WTC11 (cell line): ENCODE data around the gene PABPC3.

Experiments
- CREB1 ChIP-seq: sonication (generic); formaldehyde crosslinking; IDR thresholded peaks from 2 replicates; pipeline ENCODE4 v1.8.0; 2023; ENCODE audit warnings: mild to moderate bottlenecking, missing genetic modification reagents
- ESRRA ChIP-seq: sonication (generic); formaldehyde crosslinking; IDR thresholded peaks from 2 replicates; pipeline ENCODE4 v1.8.1; 2022; ENCODE audit warnings: mild to moderate bottlenecking, missing genetic modification reagents, borderline replicate concordance
- FOXJ3 ChIP-seq: sonication (generic); formaldehyde crosslinking; IDR thresholded peaks from 2 replicates; pipeline ENCODE4 v1.9.0; 2021; ENCODE audit warnings: missing genetic modification reagents, mild to moderate bottlenecking, borderline replicate concordance
- JUN ChIP-seq: sonication (generic); formaldehyde crosslinking; IDR thresholded peaks from 2 replicates; pipeline ENCODE4 v1.8.0; 2023; ENCODE audit warnings: mild to moderate bottlenecking, missing genetic modification reagents
- NFE2L1 ChIP-seq: sonication (generic); formaldehyde crosslinking; IDR thresholded peaks from 2 replicates; pipeline ENCODE4 v1.8.1; 2023; ENCODE audit warnings: missing genetic modification reagents
- TEAD4 ChIP-seq: sonication (generic); formaldehyde crosslinking; IDR thresholded peaks from 2 replicates; pipeline ENCODE4 v1.8.0; 2022; ENCODE audit warnings: mild to moderate bottlenecking, missing genetic modification reagents
- ZNF121 ChIP-seq: sonication (generic); formaldehyde crosslinking; IDR thresholded peaks from 2 replicates; pipeline ENCODE4 v1.8.0; 2023; ENCODE audit warnings: missing genetic modification reagents
- ZNF232 ChIP-seq: sonication (generic); formaldehyde crosslinking; IDR thresholded peaks from 2 replicates; pipeline ENCODE4 v1.8.0; 2022; ENCODE audit warnings: mild to moderate bottlenecking, missing genetic modification reagents
- TF ChIP-seq, protein P1 (sequence below): fragments of 200-600 bp; IDR thresholded peaks from 2 replicates; pipeline ENCODE4 v1.8.0; 2022; ENCODE audit warnings: antibody characterized with exemption
- TF ChIP-seq, protein P2 (sequence below): fragments of 250-450 bp; sonication (Bioruptor Pico); IDR thresholded peaks from 2 replicates; pipeline ENCODE4 v2.1.2; 2022; ENCODE audit warnings: mild to moderate bottlenecking, moderate library complexity
- TF ChIP-seq, protein P3 (sequence below): sonication (generic); formaldehyde crosslinking; IDR thresholded peaks from 2 replicates; pipeline ENCODE4 v1.8.1; 2023; ENCODE audit warnings: mild to moderate bottlenecking, missing genetic modification reagents, moderate library complexity

DNA sequence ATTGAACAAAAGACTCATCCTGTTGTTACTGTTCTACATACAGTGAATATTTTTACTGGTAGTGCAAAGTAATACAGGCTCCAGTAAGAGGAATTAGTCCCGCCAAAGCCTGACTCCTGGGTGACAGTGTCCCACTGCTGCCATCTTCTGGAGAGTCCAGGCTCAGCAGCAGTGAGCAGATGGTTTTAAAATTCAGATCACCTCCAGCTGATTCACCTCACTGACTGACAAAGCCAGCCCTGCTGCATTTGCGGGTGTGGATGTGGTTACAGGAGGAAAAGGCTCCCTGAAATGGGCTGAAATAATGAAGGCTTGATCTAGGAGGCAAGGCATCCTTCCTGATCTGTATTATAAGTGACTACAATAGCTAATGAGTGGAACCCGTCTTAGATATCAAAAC lies 18.3 kb downstream of the PABPC3 start:
- TF ChIP-seq JUN (CRISPR knock-in tag) (no peak), NFE2L1 (CRISPR knock-in tag) (no peak), CREB1 (no peak), ZNF121 (CRISPR knock-in tag) (no peak), FOXJ3 (CRISPR knock-in tag) (no peak), ZNF232 (CRISPR knock-in tag) (no peak), ESRRA (no peak), TEAD4 (no peak)
- TF ChIP-seq, protein P1, sequence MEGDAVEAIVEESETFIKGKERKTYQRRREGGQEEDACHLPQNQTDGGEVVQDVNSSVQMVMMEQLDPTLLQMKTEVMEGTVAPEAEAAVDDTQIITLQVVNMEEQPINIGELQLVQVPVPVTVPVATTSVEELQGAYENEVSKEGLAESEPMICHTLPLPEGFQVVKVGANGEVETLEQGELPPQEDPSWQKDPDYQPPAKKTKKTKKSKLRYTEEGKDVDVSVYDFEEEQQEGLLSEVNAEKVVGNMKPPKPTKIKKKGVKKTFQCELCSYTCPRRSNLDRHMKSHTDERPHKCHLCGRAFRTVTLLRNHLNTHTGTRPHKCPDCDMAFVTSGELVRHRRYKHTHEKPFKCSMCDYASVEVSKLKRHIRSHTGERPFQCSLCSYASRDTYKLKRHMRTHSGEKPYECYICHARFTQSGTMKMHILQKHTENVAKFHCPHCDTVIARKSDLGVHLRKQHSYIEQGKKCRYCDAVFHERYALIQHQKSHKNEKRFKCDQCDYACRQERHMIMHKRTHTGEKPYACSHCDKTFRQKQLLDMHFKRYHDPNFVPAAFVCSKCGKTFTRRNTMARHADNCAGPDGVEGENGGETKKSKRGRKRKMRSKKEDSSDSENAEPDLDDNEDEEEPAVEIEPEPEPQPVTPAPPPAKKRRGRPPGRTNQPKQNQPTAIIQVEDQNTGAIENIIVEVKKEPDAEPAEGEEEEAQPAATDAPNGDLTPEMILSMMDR = peak; percentile 73
- TF ChIP-seq, protein P2, sequence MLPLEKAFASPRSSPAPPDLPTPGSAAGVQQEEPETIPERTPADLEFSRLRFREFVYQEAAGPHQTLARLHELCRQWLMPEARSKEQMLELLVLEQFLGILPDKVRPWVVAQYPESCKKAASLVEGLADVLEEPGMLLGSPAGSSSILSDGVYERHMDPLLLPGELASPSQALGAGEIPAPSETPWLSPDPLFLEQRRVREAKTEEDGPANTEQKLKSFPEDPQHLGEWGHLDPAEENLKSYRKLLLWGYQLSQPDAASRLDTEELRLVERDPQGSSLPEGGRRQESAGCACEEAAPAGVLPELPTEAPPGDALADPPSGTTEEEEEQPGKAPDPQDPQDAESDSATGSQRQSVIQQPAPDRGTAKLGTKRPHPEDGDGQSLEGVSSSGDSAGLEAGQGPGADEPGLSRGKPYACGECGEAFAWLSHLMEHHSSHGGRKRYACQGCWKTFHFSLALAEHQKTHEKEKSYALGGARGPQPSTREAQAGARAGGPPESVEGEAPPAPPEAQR (CRISPR knock-in tag) = no peak
- TF ChIP-seq, protein P3, sequence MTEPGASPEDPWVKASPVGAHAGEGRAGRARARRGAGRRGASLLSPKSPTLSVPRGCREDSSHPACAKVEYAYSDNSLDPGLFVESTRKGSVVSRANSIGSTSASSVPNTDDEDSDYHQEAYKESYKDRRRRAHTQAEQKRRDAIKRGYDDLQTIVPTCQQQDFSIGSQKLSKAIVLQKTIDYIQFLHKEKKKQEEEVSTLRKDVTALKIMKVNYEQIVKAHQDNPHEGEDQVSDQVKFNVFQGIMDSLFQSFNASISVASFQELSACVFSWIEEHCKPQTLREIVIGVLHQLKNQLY (CRISPR knock-in tag) = no peak
